GM12878 (cell line): ENCODE measurements around the gene BEGAIN.

Source experiments
- ESRRA ChIP-seq: IDR thresholded peaks from 2 replicates; pipeline ENCODE4 v1.6.1; 2012; ENCODE audit warnings: mild to moderate bottlenecking, low read length, improper control_type of control experiment
- POLR2A ChIP-seq: IDR thresholded peaks from 2 replicates; pipeline ENCODE4 v1.6.1; 2011; ENCODE audit warnings: low read depth, mild to moderate bottlenecking, low read length
- TAF1 ChIP-seq: IDR thresholded peaks from 2 replicates; pipeline ENCODE4 v1.6.1; 2011; ENCODE audit warnings: mild to moderate bottlenecking, low read depth, low read length, borderline replicate concordance
- ZNF384 ChIP-seq: IDR thresholded peaks from 2 replicates; pipeline ENCODE4 v1.6.1; 2012; ENCODE audit warnings: low read depth, mild to moderate bottlenecking, low read length, improper control_type of control experiment, borderline replicate concordance
- TF ChIP-seq, protein P1 (sequence below), 3 experiments: IDR thresholded peaks in 2 of 3; conservative IDR thresholded peaks in 1 of 3; 2 replicates each; pipeline ENCODE4 v1.5.1; 2011; ENCODE audit warnings: low read depth in 3 of 3, low read length in 3 of 3, mild to moderate bottlenecking in 3 of 3, control low read depth in 2 of 3, moderate library complexity in 2 of 3, inconsistent platforms in 1 of 3, mixed read lengths in 1 of 3; ENCODE audit not compliant: control insufficient read depth in 2 of 3, insufficient read depth in 1 of 3; ENCODE audit errors: extremely low read depth in 1 of 3

DNA sequence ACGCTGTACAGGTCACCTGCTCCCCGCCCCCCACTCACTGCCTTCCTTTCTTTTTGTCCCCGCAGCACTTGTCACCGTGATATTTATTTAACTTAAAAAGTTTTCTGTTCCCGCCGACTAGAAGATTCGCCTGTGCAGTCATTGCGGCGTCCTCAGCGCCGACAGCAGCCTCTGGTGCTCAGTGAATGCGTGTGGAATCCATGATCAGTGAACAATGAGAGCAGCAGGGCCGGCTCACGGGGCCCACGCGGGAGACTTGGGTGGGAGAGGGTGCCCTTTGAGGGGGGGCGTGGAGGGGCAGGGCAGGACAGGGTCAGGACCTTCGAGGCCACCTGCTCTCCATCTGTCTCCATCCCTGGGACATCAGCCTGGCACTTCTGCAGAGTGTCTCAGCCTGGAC, 24.5 kb downstream of the BEGAIN start:
- TF ChIP-seq, protein P1, sequence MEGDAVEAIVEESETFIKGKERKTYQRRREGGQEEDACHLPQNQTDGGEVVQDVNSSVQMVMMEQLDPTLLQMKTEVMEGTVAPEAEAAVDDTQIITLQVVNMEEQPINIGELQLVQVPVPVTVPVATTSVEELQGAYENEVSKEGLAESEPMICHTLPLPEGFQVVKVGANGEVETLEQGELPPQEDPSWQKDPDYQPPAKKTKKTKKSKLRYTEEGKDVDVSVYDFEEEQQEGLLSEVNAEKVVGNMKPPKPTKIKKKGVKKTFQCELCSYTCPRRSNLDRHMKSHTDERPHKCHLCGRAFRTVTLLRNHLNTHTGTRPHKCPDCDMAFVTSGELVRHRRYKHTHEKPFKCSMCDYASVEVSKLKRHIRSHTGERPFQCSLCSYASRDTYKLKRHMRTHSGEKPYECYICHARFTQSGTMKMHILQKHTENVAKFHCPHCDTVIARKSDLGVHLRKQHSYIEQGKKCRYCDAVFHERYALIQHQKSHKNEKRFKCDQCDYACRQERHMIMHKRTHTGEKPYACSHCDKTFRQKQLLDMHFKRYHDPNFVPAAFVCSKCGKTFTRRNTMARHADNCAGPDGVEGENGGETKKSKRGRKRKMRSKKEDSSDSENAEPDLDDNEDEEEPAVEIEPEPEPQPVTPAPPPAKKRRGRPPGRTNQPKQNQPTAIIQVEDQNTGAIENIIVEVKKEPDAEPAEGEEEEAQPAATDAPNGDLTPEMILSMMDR (IDR thresholded peaks at IDR 0.05 in 2 of 3, conservative IDR thresholded peaks at IDR 0.05 in 1 of 3; ENCODE audit: control insufficient read depth in 2 of 3, extremely low read depth in 1 of 3, insufficient read depth in 1 of 3, low read depth in 3 of 3, low read length in 3 of 3) = no peak
- TF ChIP-seq ESRRA (no peak), ZNF384 (no peak), TAF1 (no peak), POLR2A (no peak)
